Measurements from ENCODE around the gene MAML2.

- no peak for TF ChIP-seq EZH2phosphoT487 (IDR thresholded peaks at IDR 0.05)
- no peak for TF ChIP-seq CTCF (IDR thresholded peaks at IDR 0.05)
These were observed 237.6 kb downstream of the MAML2 start for GRCh38 chr11:96105197-96105895.

Data from neural progenitor cell (in vitro differentiated cells).